SK-N-SH (cell line): ENCODE data around the gene TUBGCP3.

Experiments
- CHD2 ChIP-seq: fragments of 150-350 bp; IDR thresholded peaks from 2 replicates; pipeline ENCODE4 v1.6.1; 2018; ENCODE audit warnings: low read length; ENCODE audit not compliant: partially characterized antibody
- JUND ChIP-seq: IDR thresholded peaks from 2 replicates; pipeline ENCODE4 v1.4.0; 2012
- RXRA ChIP-seq: IDR thresholded peaks from 2 replicates; pipeline ENCODE4 v1.4.0; 2012; ENCODE audit warnings: low read depth, mild to moderate bottlenecking, borderline replicate concordance
- TF ChIP-seq, protein P1 (sequence below): IDR thresholded peaks from 2 replicates; pipeline ENCODE4 v1.4.0; 2012; ENCODE audit warnings: low read depth, borderline replicate concordance
- TF ChIP-seq, protein P2 (sequence below): fragments of 200-600 bp; sonication (generic); IDR thresholded peaks from 2 replicates; pipeline ENCODE4 v1.6.1; 2017; ENCODE audit warnings: antibody characterized with exemption, mild to moderate bottlenecking, moderate library complexity

GRCh38 chr13:112576191-112576590, 11.8 kb downstream of the TUBGCP3 start:
- TF ChIP-seq JUND (no peak), CHD2 (no peak), RXRA (no peak)
- TF ChIP-seq, protein P1, sequence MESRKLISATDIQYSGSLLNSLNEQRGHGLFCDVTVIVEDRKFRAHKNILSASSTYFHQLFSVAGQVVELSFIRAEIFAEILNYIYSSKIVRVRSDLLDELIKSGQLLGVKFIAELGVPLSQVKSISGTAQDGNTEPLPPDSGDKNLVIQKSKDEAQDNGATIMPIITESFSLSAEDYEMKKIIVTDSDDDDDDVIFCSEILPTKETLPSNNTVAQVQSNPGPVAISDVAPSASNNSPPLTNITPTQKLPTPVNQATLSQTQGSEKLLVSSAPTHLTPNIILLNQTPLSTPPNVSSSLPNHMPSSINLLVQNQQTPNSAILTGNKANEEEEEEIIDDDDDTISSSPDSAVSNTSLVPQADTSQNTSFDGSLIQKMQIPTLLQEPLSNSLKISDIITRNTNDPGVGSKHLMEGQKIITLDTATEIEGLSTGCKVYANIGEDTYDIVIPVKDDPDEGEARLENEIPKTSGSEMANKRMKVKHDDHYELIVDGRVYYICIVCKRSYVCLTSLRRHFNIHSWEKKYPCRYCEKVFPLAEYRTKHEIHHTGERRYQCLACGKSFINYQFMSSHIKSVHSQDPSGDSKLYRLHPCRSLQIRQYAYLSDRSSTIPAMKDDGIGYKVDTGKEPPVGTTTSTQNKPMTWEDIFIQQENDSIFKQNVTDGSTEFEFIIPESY, result no peak
- TF ChIP-seq, protein P2, sequence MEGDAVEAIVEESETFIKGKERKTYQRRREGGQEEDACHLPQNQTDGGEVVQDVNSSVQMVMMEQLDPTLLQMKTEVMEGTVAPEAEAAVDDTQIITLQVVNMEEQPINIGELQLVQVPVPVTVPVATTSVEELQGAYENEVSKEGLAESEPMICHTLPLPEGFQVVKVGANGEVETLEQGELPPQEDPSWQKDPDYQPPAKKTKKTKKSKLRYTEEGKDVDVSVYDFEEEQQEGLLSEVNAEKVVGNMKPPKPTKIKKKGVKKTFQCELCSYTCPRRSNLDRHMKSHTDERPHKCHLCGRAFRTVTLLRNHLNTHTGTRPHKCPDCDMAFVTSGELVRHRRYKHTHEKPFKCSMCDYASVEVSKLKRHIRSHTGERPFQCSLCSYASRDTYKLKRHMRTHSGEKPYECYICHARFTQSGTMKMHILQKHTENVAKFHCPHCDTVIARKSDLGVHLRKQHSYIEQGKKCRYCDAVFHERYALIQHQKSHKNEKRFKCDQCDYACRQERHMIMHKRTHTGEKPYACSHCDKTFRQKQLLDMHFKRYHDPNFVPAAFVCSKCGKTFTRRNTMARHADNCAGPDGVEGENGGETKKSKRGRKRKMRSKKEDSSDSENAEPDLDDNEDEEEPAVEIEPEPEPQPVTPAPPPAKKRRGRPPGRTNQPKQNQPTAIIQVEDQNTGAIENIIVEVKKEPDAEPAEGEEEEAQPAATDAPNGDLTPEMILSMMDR, result no peak
